HG03354 (cell line): Measurements from ENCODE around the gene LAGE3.

Experiments
- ATAC-seq: cut with Tn5 transposase; IDR thresholded peaks from one replicate; pipeline ENCODE4 v1.9.1; 2021; ENCODE audit warnings: mild to moderate bottlenecking; ENCODE audit not compliant: unreplicated experiment, poor library complexity, severe bottlenecking

The LAGE3 gene

GRCh38 chrX:154460326-154460725 is 18.8 kb downstream of the LAGE3 start:
- ATAC-seq = no peak

- ATAC-seq = no peak
Observed at GRCh38 chrX:154459832-154460231, 19.2 kb downstream of the LAGE3 start.

GRCh38 chrX:154458954-154459778 is 19.9 kb downstream of the LAGE3 start:
- ATAC-seq = no peak

GRCh38 chrX:154458116-154458953 is 20.7 kb downstream of the LAGE3 start, which contains the start of gene PLXNA3:
Gene PLXNA3, plus strand, starts transcription at chrX:154458281. Its CDS starts 1,903 bp downstream, at chrX:154460184.
- ATAC-seq = peak; percentile 61

- ATAC-seq = peak; percentile 38
Observed at GRCh38 chrX:154457491-154458115, 21.5 kb downstream of the LAGE3 start.

- ATAC-seq = no peak
Observed at GRCh38 chrX:154452823-154453222, 26.3 kb downstream of the LAGE3 start.

- no peak for ATAC-seq
Observed at GRCh38 chrX:154450312-154450711, 28.8 kb downstream of the LAGE3 start.

- no peak for ATAC-seq
Observed at GRCh38 chrX:154449618-154450017, 29.5 kb downstream of the LAGE3 start.

- no peak for ATAC-seq
Observed at GRCh38 chrX:154448484-154448883, 30.6 kb downstream of the LAGE3 start.

- ATAC-seq = no peak
Observed at GRCh38 chrX:154446430-154446829, 32.7 kb downstream of the LAGE3 start.

- no peak for ATAC-seq
Observed at GRCh38 chrX:154445776-154446175, 33.3 kb downstream of the LAGE3 start.

GRCh38 chrX:154444755-154445246 is 34.3 kb downstream of the LAGE3 start:
- no peak for ATAC-seq

GRCh38 chrX:154443992-154444754 is 34.9 kb downstream of the LAGE3 start, which contains the start of gene FAM50A:
Gene FAM50A, plus strand, starts transcription at chrX:154444141. Its CDS starts 95 bp downstream, at chrX:154444236.
- peak; percentile 74 for ATAC-seq

- peak; percentile 5 for ATAC-seq
Observed at GRCh38 chrX:154443479-154443910, 35.6 kb downstream of the LAGE3 start.

GRCh38 chrX:154441984-154442707 is 36.9 kb downstream of the LAGE3 start:
- ATAC-seq = no peak

- no peak for ATAC-seq
Observed at GRCh38 chrX:154441564-154441963, 37.5 kb downstream of the LAGE3 start.

GRCh38 chrX:154440623-154441357 is 38.3 kb downstream of the LAGE3 start:
- ATAC-seq = no peak

GRCh38 chrX:154439841-154440240 is 39.2 kb downstream of the LAGE3 start:
- ATAC-seq = no peak
